22Rv1 (cell line): Measurements from ENCODE around the gene MPEG1.

Experiments used
- CTCF ChIP-seq: fragments of 450-650 bp; IDR thresholded peaks from 2 replicates; pipeline ENCODE4 v1.5.1; 2017; ENCODE audit warnings: mild to moderate bottlenecking
- ZFX ChIP-seq: fragments of 450-650 bp; IDR thresholded peaks from 2 replicates; pipeline ENCODE4 v1.6.1; 2017; ENCODE audit warnings: antibody characterized with exemption, borderline replicate concordance

GRCh38 chr11:59180168-59180776 is 32.5 kb downstream of the MPEG1 start:
- TF ChIP-seq CTCF: no peak
- TF ChIP-seq ZFX: no peak
